GM21825 (cell line): ENCODE data around the gene FNBP1.

Experiments used
- ATAC-seq: cut with Tn5 transposase; IDR thresholded peaks from one replicate; pipeline ENCODE4 v1.9.1; 2021; ENCODE audit warnings: mild to moderate bottlenecking, moderate library complexity; ENCODE audit not compliant: unreplicated experiment

The FNBP1 gene

DNA sequence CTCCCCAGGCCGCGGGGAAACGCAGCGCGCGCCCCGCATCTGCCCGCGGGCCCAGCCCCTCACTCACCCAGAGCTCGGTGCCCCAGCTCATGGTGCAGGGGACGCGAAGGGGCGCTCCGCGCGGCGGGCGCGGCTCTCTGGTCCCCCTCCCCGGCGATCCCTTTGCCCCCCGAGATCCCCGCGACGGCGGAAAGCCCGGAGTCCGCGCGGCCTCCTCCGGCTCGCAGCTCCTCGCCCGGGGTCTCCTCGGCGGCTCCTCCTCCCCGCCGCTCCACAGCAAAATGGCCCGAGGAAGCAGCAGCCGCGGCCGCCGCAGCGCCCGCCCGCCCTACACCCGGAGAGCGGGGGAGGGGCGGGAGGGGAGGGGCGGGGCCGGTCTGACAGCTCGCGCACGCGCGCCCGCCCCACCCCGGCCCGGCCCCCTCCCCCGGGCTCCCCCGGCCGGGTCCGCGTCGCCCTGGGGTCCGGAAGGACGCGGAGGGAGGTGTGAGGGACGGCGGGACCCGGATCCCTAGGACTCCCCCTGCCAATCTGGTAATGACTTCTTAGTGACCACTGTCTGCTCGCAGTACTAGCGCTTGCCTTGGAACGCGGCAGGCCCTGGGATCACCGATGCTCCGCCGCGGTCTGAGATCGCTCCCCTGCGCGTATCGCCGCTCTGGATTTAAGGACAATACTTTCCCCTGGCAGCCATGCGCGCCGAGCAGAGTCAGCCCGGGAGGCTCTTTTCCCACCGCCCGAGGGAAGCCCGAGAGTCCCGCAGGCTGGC is at the start of gene FNBP1:
Gene FNBP1 (minus strand): TSS at position 305 of the 769 bp plus-strand sequence. CDS start 214 bp downstream, at position 91.
- no peak for ATAC-seq

DNA sequence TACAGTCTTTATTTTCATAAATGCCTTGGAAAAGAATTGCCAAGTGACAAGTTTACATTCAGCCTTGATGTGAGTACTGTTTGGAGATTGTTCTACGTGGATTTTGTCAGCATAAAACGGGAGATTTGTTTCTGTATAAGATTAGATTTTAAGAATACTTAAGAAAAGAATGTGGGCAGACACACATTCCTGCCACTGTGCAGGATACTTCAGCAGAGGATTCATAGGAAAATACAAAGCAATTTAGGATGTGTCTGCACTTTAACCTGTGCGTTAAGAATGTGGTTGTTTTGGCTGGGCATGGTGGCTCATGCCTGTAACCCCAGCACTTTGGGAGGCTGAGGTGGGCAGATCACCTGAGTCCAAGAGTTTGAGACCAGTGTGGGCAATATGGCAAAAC is 47.9 kb upstream of the FNBP1 start:
- ATAC-seq = no peak

DNA sequence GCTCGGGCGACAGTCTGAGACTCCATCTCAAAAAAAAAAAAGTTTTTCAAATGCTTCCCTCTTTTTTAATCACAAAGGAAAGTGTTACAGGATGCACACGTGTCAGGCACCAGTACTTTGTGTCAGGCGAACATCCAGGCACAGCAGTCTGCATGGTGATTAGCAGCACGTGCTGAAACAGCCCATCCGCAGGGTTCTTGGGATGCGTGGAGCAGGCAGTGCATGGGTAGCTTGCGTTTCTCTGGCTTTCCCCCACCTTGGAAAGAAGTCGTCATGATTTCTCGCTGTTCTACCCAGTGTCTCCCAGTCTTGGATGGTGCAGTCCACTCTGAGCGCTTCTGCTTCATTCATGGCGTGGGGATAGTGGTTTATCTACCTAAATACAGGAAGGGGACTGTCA is 46.2 kb upstream of the FNBP1 start:
- ATAC-seq = no peak

DNA sequence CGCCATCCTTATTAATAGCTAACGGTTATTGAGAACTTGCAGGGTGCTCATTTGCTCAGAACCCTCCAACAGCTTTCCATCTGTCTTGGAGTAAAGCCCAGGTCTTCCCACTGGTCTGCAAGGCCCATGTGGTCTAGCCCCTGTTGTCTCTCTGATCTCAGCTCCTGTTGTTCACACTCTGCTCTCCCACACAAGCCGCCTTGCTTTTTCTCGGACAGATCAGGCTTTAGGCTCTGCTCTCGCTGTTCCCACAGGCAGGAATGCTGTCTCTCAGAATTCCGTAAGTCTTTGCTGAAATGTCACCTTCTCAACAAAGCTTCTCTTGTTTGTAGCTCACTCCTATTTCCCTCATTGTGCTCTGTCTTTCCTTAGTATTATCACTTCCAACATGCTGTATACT is 45.1 kb upstream of the FNBP1 start:
- no peak for ATAC-seq

DNA sequence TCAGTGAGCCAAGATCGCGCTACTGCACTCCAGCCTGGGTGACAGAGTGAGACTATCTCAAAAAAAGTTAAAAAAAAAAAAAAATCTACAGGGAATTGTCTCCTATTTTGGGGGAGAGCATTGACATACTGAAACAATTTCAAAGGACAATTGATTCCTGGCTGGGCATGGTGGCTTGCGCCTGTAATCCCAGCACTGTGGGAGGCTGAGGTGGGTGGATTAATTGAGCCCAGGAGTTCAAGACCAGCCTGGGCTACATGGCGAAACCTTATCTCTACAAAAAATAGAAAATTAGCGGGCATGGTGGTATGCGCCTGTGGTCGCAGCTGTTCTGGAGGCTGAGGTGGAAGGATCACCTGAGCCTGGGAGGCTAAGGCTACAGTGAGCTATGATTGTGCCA is 41.3 kb upstream of the FNBP1 start:
- no peak for ATAC-seq

DNA sequence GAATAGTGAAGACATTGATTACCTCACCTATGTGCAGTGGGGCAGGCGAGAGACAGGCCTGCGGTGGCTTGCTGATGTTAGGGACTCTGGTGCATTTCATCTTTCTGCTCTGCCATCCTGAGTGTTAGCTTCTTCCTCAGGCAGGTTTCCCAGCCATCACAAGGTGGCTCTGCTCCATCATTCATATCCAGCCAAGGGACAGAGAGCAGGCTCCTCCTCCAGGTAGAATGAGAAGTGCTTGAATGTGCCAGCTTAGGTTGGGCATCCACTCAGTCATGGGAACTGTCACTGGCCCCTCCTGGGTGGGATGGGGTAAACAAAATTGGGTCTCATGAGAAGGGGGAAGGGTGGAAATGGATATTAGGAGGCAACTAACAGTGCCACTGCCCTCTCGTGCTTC is 35.6 kb upstream of the FNBP1 start:
- ATAC-seq = no peak

DNA sequence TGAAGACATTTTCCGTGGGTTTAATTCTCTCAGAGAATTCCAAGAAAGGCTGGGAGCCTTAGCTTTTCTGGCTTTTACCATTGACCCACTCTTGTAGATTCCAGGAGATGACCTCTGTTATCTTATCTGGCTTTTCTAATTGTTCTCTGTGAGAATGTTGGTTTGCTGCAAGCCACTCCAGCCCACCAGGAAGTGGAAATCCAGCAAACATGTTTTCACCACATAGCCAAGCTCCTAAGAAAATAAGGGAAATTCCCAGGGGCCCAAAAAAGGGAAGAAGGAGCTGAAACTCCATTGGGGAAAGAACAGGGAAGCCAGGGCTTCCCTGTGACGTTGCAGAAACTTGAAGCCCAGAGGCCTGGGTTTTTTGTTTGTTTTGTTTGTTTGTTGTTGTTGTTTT is 30.4 kb upstream of the FNBP1 start:
- ATAC-seq = no peak

DNA sequence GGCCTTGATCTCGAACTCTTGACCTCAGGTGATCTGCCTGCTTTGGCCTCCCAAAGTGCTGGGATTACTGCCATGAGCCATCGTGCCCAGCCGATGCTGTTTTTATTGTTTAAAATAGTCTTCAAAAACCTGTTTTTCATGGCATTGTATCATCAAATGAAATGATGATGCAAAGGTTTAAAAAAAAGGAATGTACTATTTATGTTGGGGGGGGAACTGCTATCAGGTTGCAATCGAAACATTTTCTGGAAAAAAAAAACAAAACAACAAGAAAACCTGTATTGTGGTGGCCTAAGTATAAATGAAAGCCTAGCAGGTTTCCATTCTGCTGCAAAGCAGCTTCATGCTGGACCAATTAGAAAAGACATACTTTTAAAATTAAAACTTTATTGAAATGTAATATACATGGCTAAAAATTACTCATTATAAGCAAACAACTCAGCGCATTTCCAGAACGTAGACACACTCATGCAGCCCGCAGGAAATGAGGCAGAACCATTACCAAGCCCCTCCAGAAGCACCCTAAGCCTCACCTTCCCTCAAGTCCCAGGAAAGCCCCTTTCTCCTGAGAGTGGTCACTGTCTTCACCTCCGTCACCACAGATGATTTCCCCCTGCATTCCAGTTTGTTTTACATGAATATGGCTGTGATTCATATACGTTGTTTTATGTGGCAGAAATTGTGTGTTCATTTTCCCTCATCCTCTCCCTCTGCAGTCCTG is 29.7 kb upstream of the FNBP1 start:
- ATAC-seq = no peak

DNA sequence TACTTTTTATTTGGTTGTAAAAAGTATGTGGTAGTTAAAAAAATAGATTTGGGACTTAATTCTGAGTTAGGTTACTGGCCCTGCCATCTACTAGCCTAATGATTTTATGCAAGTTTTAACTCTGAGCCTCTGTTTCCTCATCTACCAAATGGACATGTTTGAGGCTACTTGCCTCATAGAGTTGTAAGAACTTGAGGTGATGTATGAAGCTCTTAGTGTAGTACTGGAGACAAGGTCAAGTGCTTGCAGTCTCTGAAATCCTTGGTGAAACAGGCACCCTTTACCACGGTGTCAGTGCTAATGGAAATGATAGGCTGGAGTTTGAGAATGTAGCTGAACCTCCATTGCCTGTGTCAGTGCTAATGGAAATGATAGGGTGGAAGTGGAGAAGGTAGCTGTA is 26.1 kb upstream of the FNBP1 start:
- ATAC-seq = no peak

DNA sequence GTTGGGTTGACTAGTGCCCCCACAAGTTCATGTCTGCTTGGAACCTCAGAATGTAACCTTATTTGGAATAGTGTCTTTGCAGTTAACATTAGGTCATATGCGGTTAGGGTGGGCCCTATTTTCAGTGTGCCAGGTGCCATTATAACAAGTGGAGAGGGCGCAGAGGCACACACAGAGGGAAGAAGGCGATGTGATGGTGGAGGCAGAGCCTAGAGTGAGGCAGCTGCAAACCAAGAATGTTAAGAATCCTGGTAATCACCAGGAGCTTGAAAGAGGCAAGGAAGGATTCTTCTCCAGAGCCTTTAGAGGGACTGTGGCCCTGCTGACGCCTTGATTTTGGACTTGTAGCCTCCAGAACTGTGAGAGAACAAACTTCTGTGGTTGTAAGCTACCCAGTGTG is 21.6 kb upstream of the FNBP1 start:
- ATAC-seq = no peak

DNA sequence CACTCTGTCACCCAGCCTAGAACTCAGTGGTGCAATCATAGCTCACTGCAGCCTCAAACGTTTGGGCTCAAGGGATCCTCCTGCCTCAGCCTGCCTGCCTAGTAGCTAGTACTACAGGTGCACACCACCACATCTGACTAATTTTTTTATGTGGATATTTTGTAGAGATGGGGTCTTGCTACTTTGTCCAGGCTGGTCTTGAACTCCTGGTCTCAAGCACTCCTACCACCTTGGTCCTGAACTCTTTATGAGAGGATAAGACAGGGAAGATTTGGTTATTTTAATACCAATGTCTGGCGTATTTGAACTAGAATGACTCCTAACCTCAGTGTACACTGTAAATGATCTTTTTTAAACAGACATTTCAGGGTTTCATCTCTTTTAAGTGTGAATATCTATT is 19.8 kb upstream of the FNBP1 start:
- ATAC-seq = no peak

DNA sequence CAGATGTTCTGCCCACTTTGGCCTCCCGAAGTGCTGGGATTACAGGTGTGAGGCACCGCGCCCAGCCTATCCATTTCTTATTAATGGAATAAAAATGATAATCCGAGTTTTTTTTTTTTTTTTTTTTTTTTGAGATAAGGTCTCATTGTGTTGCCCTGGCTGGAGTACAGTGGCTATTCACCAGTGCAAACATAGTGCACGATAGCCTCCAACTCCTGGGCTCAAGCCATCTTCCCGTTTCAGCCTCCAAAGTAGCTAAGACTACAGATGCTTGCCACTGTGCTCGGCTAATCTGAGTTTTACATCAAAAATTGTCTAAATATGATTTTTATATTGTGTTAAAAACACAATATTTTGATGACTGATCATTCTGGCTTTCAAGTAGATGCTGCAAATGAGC is 17.3 kb upstream of the FNBP1 start:
- ATAC-seq = no peak

DNA sequence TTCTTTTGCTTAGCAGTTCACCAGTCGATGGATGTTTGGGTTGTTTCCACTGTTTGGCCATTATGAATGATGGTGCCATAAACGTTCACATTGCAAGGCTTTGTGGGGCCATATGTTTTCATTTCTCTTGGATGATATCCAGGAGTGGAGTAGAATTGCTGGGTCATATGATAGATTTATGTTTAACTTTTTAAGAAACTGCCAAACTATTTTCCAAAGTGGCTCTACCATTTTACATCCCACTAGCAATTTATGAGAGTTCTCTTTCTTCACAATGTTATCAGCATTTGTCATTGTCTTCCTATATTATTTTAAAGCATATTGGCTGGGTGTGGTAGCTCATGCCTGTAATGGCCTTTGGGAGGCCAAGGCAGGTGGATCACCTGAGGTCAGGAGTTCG is 15.9 kb upstream of the FNBP1 start:
- ATAC-seq = no peak

DNA sequence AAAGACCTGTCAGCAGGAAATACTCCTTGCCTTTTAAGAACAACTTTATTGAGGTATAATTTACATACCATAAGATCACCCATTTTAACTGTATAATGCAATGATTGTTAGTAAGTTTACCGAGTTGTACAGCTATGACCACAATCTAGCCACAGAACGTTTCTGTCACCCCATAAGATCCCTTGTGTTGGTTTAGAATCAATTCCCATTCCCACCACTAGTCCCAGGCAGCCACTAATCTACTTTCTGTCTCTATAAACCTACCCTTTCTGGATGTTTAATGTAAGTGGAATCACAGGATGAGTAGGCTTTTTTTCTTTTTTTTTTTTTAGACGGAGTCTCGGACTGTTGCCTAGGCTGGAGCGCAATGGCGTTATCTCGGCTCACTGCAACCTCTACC is 15.2 kb upstream of the FNBP1 start:
- no peak for ATAC-seq

DNA sequence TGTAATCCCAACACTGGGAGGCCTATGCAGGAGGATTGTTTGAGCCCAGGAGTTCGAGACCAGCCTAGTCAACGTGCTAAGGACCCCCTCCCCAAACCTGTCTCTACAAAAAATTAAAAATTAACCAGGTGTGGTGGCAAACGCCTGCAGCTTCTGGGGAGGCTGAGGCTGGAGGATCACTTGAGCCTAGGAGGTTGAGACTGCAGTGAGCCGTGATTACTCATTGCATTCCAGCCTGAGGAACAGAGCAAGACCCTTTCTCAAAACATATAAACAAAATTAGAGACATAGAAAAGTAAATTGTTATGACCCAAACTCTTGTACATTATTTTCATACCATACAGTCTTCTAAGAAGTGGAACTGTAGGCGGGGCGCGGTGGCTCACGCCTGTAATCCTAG is 11.8 kb upstream of the FNBP1 start:
- ATAC-seq = no peak

DNA sequence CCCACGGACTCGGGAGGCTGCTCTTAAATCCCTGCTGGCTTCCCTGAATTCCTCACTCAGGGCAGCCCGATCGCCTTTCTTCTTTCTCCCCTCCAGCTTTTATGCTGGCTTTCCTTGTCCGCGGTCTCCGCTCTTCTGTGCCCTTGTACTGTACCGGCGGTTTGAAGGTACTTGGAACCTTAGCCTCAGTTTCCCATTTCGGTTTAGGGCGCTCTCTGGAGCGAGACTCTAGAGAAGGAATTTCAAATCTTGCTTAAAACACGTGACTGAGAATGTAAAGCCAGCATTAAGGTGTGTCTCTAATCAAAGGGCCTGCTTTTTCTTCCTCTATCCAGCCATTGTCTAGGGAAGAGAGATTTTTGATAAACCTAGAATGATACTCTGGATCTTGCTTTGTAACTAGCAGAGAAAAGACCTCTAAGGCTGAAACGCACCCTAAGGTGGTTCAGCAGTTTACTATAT is 11.4 kb upstream of the FNBP1 start:
- ATAC-seq = no peak

DNA sequence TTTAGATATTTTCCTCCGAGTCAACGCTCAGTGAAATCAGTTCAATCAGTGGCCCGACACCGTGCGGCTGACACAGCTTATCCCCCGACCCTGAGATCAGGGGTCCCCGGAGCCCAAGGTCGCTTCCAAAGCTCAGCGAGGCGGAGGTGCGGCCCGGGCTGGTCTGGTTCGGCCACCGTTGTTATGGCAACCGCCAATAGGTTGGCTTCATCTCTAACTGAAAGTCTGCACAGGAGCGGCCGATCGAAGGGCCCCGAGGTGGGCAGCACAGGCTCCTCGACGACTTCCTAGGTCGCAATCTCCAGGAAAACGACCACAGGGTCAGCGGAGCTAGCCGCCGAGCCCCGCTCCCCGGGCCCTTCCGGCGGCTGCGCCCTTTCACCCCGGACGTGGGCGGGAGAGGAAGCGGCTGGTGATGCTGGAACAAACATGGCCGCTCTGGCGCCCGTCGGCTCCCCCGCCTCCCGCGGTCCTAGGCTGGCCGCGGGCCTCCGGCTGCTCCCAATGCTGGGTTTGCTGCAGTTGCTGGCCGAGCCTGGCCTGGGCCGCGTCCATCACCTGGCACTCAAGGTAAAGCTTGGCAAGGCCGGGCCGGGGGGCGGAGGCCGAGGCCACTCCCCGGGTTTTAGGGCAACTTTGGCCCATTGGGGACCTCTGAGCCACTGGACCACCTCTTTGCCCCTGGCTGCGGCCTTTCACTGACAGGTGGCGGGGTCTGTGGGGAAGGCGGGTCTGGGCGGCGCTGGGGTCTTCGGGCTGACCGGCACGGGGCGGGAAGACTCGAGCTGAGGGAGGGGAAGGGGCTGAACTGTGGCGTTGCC is 10.7 kb upstream of the FNBP1 start, which contains the start of gene GPR107:
Gene GPR107 (plus strand): TSS at position 403 of the 821 bp plus-strand sequence. CDS start 27 bp downstream, at position 430.
- peak; percentile 80 for ATAC-seq

DNA sequence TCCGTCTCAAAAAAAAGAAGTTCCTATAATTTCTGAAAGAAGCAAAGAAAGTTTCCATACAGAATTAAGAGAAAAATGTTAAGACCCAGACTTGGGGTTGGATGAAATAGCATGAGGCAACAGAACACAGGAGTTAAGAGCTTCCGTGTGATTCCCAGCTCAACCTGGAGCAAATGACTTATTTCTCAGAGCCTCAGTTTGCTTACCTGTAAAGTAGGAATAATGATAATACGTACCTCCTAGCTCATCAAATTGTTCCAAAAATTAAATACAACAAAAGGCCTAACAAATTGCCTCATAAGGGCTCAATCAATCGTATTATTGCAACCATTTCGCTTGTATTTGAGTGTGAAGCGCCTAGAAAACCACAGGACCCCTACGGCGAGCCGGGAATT is 10.1 kb upstream of the FNBP1 start:
- no peak for ATAC-seq

DNA sequence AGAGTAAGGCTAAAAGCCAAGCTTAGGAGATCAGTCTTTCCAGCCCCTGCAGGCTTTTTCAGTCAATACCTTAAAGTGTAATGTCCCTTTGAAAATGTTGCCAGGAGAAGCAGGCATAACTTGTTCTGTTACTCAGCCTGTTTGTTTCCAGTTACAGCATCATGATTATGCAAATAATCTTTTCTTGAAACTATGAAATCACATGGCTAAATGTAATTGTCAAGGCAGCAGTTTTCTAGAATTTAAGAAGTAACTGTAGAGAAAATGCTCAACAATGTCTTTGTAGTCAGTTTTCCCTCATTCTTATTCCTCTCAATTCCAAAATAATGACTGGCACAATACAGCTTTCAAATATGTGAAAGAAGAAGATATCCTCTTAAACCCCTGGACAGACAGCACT is 8.9 kb upstream of the FNBP1 start:
- no peak for ATAC-seq

DNA sequence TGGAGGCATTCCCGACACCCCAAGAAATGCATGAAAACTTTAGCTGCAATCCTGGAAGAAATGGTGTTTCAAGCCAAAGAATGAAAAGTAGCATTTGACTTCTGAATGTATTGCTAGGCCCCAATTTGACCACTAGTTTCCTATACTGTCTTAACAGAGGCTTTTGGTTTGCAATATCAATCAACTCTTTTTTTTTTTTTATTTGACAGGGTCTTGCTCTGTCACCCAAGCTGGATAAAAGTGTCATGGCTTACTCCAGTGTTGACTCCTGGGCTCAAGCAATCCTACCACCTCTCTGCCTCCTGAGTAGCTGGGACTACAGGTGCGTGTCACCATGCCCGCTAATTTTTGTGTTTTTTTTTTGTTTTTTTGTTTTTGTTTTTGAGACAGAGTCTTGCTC is 7.5 kb upstream of the FNBP1 start:
- no peak for ATAC-seq

DNA sequence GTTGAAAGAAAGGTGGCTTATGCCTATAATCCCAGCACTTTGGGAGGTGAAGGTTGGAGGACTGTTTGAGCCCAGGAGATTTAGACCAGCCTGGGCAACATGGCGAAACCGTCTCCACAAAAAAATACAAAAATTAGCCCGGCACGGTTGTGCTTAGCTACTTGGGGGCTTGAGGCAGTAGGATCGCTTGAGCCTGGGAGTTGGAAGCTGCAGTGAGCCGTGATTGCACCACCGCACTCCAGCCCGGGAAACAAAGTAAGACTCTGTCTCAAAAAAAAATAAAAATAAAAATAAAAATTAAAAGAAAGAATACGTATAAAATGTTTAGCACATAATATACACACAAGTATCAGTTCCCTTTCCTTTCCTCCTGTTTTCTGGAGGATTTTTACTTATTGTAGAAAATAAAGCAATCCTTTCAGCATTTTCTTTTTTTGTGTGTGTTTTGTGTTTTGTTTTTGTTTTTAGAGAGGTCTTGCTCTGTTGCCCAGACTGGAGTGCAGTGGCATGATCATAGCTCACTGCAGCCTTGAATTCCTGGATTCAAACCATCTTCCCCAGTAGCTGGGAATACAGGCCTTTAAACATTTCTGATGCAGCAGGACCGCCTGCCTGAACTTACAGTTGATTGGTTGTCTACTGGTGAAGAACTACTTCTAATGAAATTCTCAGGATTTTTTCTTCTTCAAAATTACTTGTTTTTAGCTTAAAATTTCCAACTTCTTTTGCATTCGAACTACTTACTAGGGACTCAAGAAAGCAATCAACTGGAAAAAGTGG is 6.6 kb upstream of the FNBP1 start:
- ATAC-seq = no peak
